Endodermal cell (in vitro differentiated cells): Measurements from ENCODE around the gene NUCB1. TPM values are rescaled to one million over a fixed set of nuclear protein-coding genes. Genes with fewer than 3 reads are reported as not detected.

ENCODE experiments used
- DNase-seq: peaks from one replicate; pipeline ENCODE4 v3.0.0-alpha.2; 2017
- H3K27ac ChIP-seq: 2 replicates; pipeline ENCODE4 v1.5.1; 2013; ENCODE audit warnings: mild to moderate bottlenecking, low read depth, low read length, moderate library complexity
- H3K27me3 ChIP-seq: 2 replicates; pipeline ENCODE4 v1.6.1; 2013; ENCODE audit warnings: mild to moderate bottlenecking, low read length, moderate library complexity; ENCODE audit not compliant: insufficient read depth, control insufficient read depth, poor library complexity, severe bottlenecking
- H3K36me3 ChIP-seq: 2 replicates; pipeline ENCODE4 v1.7.0; 2013; ENCODE audit warnings: mild to moderate bottlenecking, low read length, moderate library complexity; ENCODE audit not compliant: control insufficient read depth, insufficient read depth
- H3K4me1 ChIP-seq: one replicate; pipeline ENCODE4 v1.7.0; 2013; ENCODE audit warnings: low read length; ENCODE audit not compliant: control insufficient read depth, insufficient read depth
- H3K4me3 ChIP-seq: 2 replicates; pipeline ENCODE4 v1.5.1; 2013; ENCODE audit warnings: mild to moderate bottlenecking, low read length, moderate library complexity
- H3K9ac ChIP-seq: 2 replicates; pipeline ENCODE4 v1.6.1; 2013; ENCODE audit warnings: mild to moderate bottlenecking, low read length, moderate library complexity; ENCODE audit not compliant: poor library complexity, severe bottlenecking; ENCODE audit errors: extremely low read depth
- H3K9me3 ChIP-seq: 2 replicates; pipeline ENCODE4 v1.6.1; 2013; ENCODE audit warnings: mild to moderate bottlenecking, low read length, moderate library complexity; ENCODE audit not compliant: control insufficient read depth
- H3K27ac Mint-ChIP-seq: 2 replicates; pipeline ENCODE4 v1.8.0; 2020; ENCODE audit warnings: mixed read lengths
- H3K27me3 Mint-ChIP-seq: 2 replicates; pipeline ENCODE4 v1.8.0; 2021; ENCODE audit warnings: mild to moderate bottlenecking, mixed read lengths; ENCODE audit not compliant: insufficient read depth
- H3K36me3 Mint-ChIP-seq: 2 replicates; pipeline ENCODE4 v1.8.0; 2020; ENCODE audit warnings: low read depth, mixed read lengths
- H3K4me1 Mint-ChIP-seq: 2 replicates; pipeline ENCODE4 v1.8.0; 2020; ENCODE audit warnings: mixed read lengths
- H3K4me3 Mint-ChIP-seq: 2 replicates; pipeline ENCODE4 v1.8.0; 2020; ENCODE audit warnings: mild to moderate bottlenecking, moderate library complexity, mixed read lengths
- H3K9me3 Mint-ChIP-seq: 2 replicates; pipeline ENCODE4 v1.8.0; 2020; ENCODE audit warnings: mild to moderate bottlenecking, mixed read lengths
- CTCF ChIP-seq: fragments of 200-600 bp; sonication (generic); conservative IDR thresholded peaks from 2 replicates; pipeline ENCODE4 v1.5.0; 2021; ENCODE audit warnings: antibody characterized with exemption, mild to moderate bottlenecking
- WGBS, 2 experiments: methylation state at CpG; one replicate each; pipeline versions ENCODE4 v1.1.5 to v1.1.7; 2013; ENCODE audit warnings: missing lambda C conversion rate in 2 of 2, mixed read lengths in 1 of 2; ENCODE audit not compliant: insufficient coverage in 1 of 2, insufficient read length in 1 of 2; 5-methylcytosine and 5-hydroxymethylcytosine counted together
- total RNA-seq, 2 donors: library from RNA; stranded (reverse); fragmentation: NEBNext Ultra II Directional in 1 of 2; extraction: Animal tissue kit (Norgen Biotek cat#: 25700) in 1 of 2; gene quantifications; 2 replicates in 1 of 2; 3 replicates in 1 of 2; pipeline ENCODE4 v1.2.1, GENCODE V29; 2021

The NUCB1 gene
- total RNA-seq, 2 donors from 2014 or later = 177 to 222 TPM

GRCh38 chr19:48950830-48951519 is 50.9 kb downstream of the NUCB1 start:
- peaks cover 7% of the 10 kb centered on the region for H3K36me3 Mint-ChIP-seq

GRCh38 chr19:48953141-48953540 is 53.0 kb downstream of the NUCB1 start:
- Histone ChIP-seq H3K4me1 (no peaks in the 10 kb centered on the region), H3K9me3 (no peaks in the 10 kb centered on the region), H3K36me3 (peaks cover 22% of the 10 kb centered on the region), H3K27ac (no peak overlapping the region), H3K9ac (no peak overlapping the region), H3K4me3 (no peak overlapping the region), H3K27me3 (no peaks in the 10 kb centered on the region)
- Mint-ChIP-seq H3K36me3 (peaks cover 24% of the 10 kb centered on the region), H3K27me3 (peaks cover 7% of the 10 kb centered on the region), H3K4me3 (no peak overlapping the region), H3K27ac (no peak overlapping the region), H3K4me1 (peaks cover 14% of the 10 kb centered on the region), H3K9me3 (no peaks in the 10 kb centered on the region)
- no peak for DNase-seq
- WGBS, 2 experiments = 82 to 89% methylated on average over 4 of the region's 4 CpGs
- TF ChIP-seq CTCF = no peak

More at GRCh38 chr19:48950830-48951519, 50.9 kb downstream of the NUCB1 start:
- peaks cover 10% of the 10 kb centered on the region for H3K4me1 Mint-ChIP-seq
- H3K27me3 Mint-ChIP-seq = peaks cover 7% of the 10 kb centered on the region
- H3K9me3 Mint-ChIP-seq = no peaks in the 10 kb centered on the region
- no peaks in the 10 kb centered on the region for H3K4me1 ChIP-seq
- H3K36me3 ChIP-seq = peaks cover 2% of the 10 kb centered on the region
- H3K9me3 ChIP-seq = no peaks in the 10 kb centered on the region
- H3K27me3 ChIP-seq = no peaks in the 10 kb centered on the region
- TF ChIP-seq CTCF = no peak
- no peak overlapping the region for H3K4me3 Mint-ChIP-seq
- H3K27ac Mint-ChIP-seq = no peak overlapping the region
- WGBS, 2 experiments = 85 to 93% methylated on average over 7 to 8 of the region's 9 CpGs
- no peak overlapping the region for H3K4me3 ChIP-seq
- H3K27ac ChIP-seq = no peak overlapping the region
- no peak overlapping the region for H3K9ac ChIP-seq
- no peak for DNase-seq

GRCh38 chr19:48953990-48954594 is 54.0 kb downstream of the NUCB1 start:
- no peak for DNase-seq
- Histone ChIP-seq H3K9me3 (no peaks in the 10 kb centered on the region), H3K4me3 (peak overlapping the region; percentile 95), H3K4me1 (no peaks in the 10 kb centered on the region), H3K27ac (no peak overlapping the region), H3K36me3 (peaks cover 30% of the 10 kb centered on the region), H3K9ac (peak overlapping the region; percentile 91), H3K27me3 (no peaks in the 10 kb centered on the region)
- no peak for TF ChIP-seq CTCF
- Mint-ChIP-seq H3K9me3 (no peaks in the 10 kb centered on the region), H3K4me3 (peak overlapping the region; percentile 65), H3K4me1 (peaks cover 14% of the 10 kb centered on the region), H3K27me3 (peaks cover 7% of the 10 kb centered on the region), H3K36me3 (peaks cover 32% of the 10 kb centered on the region), H3K27ac (peak overlapping the region; percentile 92)
- WGBS, 2 experiments = 64 to 80% methylated on average over 6 to 11 of the region's 11 CpGs
